Lower leg skin (tissue), 4 donors: ENCODE results near the gene NTPCR. TPM values are rescaled to one million over a fixed set of nuclear protein-coding genes. Genes with fewer than 3 reads are reported as not detected.

Experiments
- DNase-seq, 2 donors: peaks; one replicate each; pipeline ENCODE4 v3.0.0-alpha.2; 2019; ENCODE audit warnings: low spot score in 2 of 2
- H3K4me3 ChIP-seq: fragments of 200-600 bp; sonication (generic); 2 replicates; pipeline ENCODE4 v1.5.1; 2017; ENCODE audit warnings: mild to moderate bottlenecking, low read depth; ENCODE audit not compliant: poor library complexity, severe bottlenecking
- CTCF ChIP-seq, 3 donors: fragments of 450-650 bp; IDR thresholded peaks; one replicate each; pipeline ENCODE4 v1.5.1; 2016; ENCODE audit warnings: antibody characterized with exemption in 3 of 3, mild to moderate bottlenecking in 3 of 3, moderate library complexity in 2 of 3
- POLR2A ChIP-seq, 2 donors: fragments of 450-650 bp; IDR thresholded peaks; one replicate each; pipeline ENCODE4 v1.6.1; 2016 to 2017; ENCODE audit warnings: antibody characterized with exemption in 2 of 2, mild to moderate bottlenecking in 1 of 2, moderate library complexity in 1 of 2
- WGBS, 2 donors: methylation state at CpG; one replicate each; pipeline ENCODE4 v1.1.5; 2018; 5-methylcytosine and 5-hydroxymethylcytosine counted together
- intact Hi-C: fragments of 100-400 bp; cut with DNase I; formaldehyde crosslinking; loops from one replicate; pipeline ENCODE4 v1.15.0; 2023; ENCODE audit warnings: low total_unique reads
- total RNA-seq, 4 donors: library from RNA; depleted of rRNA; stranded (reverse); fragments of >200 nt; gene quantifications; one replicate each; pipeline ENCODE4 v1.1.0, GENCODE V29; 2016

NTPCR gene
- total RNA-seq, 4 donors from 2014 or later, result 17.8 to 28.5 (median 21.8) TPM

- no peak for DNase-seq
- H3K4me3 ChIP-seq, result no peak overlapping the region
- intact Hi-C loops, result no loop called here
- TF ChIP-seq CTCF (IDR thresholded peaks at IDR 0.05) (no peak), POLR2A (IDR thresholded peaks at IDR 0.05) (no peak)
- WGBS, 2 donors, result 82 to 95% methylated on average over 9 of the region's 9 CpGs
Measured at GRCh38 chr1:233024199-233024598, 73.8 kb downstream of the NTPCR start.

GRCh38 chr1:233025157-233025556, 74.7 kb downstream of the NTPCR start:
- TF ChIP-seq POLR2A (IDR thresholded peaks at IDR 0.05), result no peak
- H3K4me3 ChIP-seq, result no peak overlapping the region
- no peak for DNase-seq
- intact Hi-C loops, result no loop called here
- 72 to 73% methylated on average over 12 of the region's 12 CpGs for WGBS, 2 donors

GRCh38 chr1:233025567-233025966, 75.2 kb downstream of the NTPCR start:
- intact Hi-C loops, result no loop called here
- 54 to 59% methylated on average over 2 of the region's 2 CpGs for WGBS, 2 donors
- H3K4me3 ChIP-seq, result no peak overlapping the region
- no peak for DNase-seq
- TF ChIP-seq POLR2A (IDR thresholded peaks at IDR 0.05), result no peak
- no peak for TF ChIP-seq CTCF (IDR thresholded peaks at IDR 0.05)

- H3K4me3 ChIP-seq, result no peak overlapping the region
- WGBS, 2 donors, result 91 to 92% methylated on average over 5 of the region's 5 CpGs
- intact Hi-C loops, result no loop called here
- TF ChIP-seq CTCF (IDR thresholded peaks at IDR 0.05), result no peak
- no peak for TF ChIP-seq POLR2A (IDR thresholded peaks at IDR 0.05)
- no peak for DNase-seq
Measured at GRCh38 chr1:233027046-233027445, 76.6 kb downstream of the NTPCR start.

GRCh38 chr1:233031521-233031920, 81.1 kb downstream of the NTPCR start:
- DNase-seq, result no peak
- no peak for TF ChIP-seq POLR2A (IDR thresholded peaks at IDR 0.05)
- TF ChIP-seq CTCF (IDR thresholded peaks at IDR 0.05), result no peak
- 73 to 88% methylated on average over 3 of the region's 3 CpGs for WGBS, 2 donors
- H3K4me3 ChIP-seq, result no peak overlapping the region
- intact Hi-C loops, result no loop called here

GRCh38 chr1:233032916-233033315, 82.5 kb downstream of the NTPCR start:
- TF ChIP-seq CTCF (IDR thresholded peaks at IDR 0.05) (no peak), POLR2A (IDR thresholded peaks at IDR 0.05) (no peak)
- H3K4me3 ChIP-seq, result no peak overlapping the region
- DNase-seq, result no peak
- intact Hi-C loops, result no loop called here
- WGBS, 2 donors, result 77 to 79% methylated on average over 4 of the region's 4 CpGs
